ENCODE results near the gene HLA-G.
"Not testable (repeated sequence)": the region's sequence is repeated elsewhere in the genome, so short reads cannot be mapped to it uniquely, and the experiment has no call there.

The HLA-G gene

DNA sequence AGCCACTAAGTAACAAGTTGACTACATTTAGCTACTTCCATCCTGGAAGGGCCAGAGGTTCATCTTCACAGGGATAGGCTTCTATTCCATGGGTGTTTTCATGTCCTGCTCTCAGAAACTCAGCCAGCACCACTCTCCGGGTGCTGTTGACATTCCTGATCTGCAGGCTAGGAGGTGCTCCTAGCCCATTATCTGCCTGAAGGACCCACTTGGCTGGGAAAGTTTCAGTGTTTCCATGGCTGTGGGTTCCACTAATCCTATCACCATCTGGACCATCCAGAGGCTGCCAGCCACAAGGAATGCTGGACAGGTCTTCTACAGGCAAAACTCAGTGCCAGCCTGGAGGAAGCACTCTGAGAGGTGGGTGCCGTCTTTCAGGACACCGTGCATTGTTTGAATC, 45.2 kb downstream of the HLA-G start:
- TF ChIP-seq, protein P1, sequence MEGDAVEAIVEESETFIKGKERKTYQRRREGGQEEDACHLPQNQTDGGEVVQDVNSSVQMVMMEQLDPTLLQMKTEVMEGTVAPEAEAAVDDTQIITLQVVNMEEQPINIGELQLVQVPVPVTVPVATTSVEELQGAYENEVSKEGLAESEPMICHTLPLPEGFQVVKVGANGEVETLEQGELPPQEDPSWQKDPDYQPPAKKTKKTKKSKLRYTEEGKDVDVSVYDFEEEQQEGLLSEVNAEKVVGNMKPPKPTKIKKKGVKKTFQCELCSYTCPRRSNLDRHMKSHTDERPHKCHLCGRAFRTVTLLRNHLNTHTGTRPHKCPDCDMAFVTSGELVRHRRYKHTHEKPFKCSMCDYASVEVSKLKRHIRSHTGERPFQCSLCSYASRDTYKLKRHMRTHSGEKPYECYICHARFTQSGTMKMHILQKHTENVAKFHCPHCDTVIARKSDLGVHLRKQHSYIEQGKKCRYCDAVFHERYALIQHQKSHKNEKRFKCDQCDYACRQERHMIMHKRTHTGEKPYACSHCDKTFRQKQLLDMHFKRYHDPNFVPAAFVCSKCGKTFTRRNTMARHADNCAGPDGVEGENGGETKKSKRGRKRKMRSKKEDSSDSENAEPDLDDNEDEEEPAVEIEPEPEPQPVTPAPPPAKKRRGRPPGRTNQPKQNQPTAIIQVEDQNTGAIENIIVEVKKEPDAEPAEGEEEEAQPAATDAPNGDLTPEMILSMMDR (IDR thresholded peaks at IDR 0.05), result no peak
- no peaks in the 10 kb centered on the region for H3K36me3 ChIP-seq (ENCODE audit: control insufficient read depth, insufficient read depth, low read length)
- no peak overlapping the region for H3K9ac ChIP-seq
- no peaks in the 10 kb centered on the region for H3K9me3 ChIP-seq (ENCODE audit: control insufficient read depth, low read length)
- H2AFZ ChIP-seq, result no peak overlapping the region
- no peaks in the 10 kb centered on the region for H3K27me3 ChIP-seq (ENCODE audit: control insufficient read depth, insufficient read depth, low read length)
- H3K4me2 ChIP-seq (ENCODE audit: low read length), result no peak overlapping the region
- H3K79me2 ChIP-seq, result no peaks in the 10 kb centered on the region
- no peak overlapping the region for H3K4me3 ChIP-seq (ENCODE audit: low read depth, low read length)
- no peak overlapping the region for H3K27ac ChIP-seq
- H3K4me1 ChIP-seq, result no peaks in the 10 kb centered on the region

GRCh38 chr6:29875257-29875656, 47.6 kb downstream of the HLA-G start:
- no peak overlapping the region for H3K9ac ChIP-seq
- no peak overlapping the region for H3K27ac ChIP-seq
- H3K4me3 ChIP-seq (ENCODE audit: low read depth, low read length), result no peak overlapping the region
- TF ChIP-seq, protein P1 (IDR thresholded peaks at IDR 0.05), result no peak
- H2AFZ ChIP-seq, result no peak overlapping the region
- no peaks in the 10 kb centered on the region for H3K36me3 ChIP-seq (ENCODE audit: control insufficient read depth, insufficient read depth, low read length)
- H3K4me1 ChIP-seq, result no peaks in the 10 kb centered on the region
- no peak overlapping the region for H3K4me2 ChIP-seq (ENCODE audit: low read length)
- no peaks in the 10 kb centered on the region for H3K9me3 ChIP-seq (ENCODE audit: control insufficient read depth, low read length)
- no peaks in the 10 kb centered on the region for H3K79me2 ChIP-seq
- no peaks in the 10 kb centered on the region for H3K27me3 ChIP-seq (ENCODE audit: control insufficient read depth, insufficient read depth, low read length)

GRCh38 chr6:29875734-29876133, 48.1 kb downstream of the HLA-G start:
- H2AFZ ChIP-seq; H3K4me3 ChIP-seq (ENCODE audit: low read depth, low read length); H3K4me1 ChIP-seq; H3K4me2 ChIP-seq (ENCODE audit: low read length); H3K36me3 ChIP-seq (ENCODE audit: control insufficient read depth, insufficient read depth, low read length); H3K9me3 ChIP-seq (ENCODE audit: control insufficient read depth, low read length); H3K9ac ChIP-seq; H3K27me3 ChIP-seq (ENCODE audit: control insufficient read depth, insufficient read depth, low read length); H3K79me2 ChIP-seq; H3K27ac ChIP-seq: not testable (repeated sequence)

Measured in parathyroid adenoma (tissue), 2 donors.